ENCODE measurements around the gene AIFM2.

DNA sequence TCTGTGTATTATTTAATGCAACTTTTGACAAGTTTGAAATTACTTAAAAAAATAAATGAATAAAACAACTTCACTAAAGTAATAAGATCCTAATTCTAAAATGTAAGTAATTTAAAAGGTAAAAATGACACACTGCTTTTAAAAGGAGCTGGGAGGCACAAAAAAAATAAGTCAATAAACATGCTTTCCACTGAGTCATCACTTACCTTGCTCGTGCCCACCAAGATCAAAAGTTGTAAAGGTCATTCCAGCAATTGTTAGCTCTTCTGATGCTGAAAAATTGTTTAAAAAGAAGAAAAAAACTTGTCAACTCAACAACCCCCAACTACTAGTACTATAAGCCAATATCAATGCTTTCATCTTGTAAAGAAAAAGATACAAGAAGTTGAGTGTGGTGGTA is 28.2 kb upstream of the AIFM2 start:
- TF ChIP-seq, protein P1, sequence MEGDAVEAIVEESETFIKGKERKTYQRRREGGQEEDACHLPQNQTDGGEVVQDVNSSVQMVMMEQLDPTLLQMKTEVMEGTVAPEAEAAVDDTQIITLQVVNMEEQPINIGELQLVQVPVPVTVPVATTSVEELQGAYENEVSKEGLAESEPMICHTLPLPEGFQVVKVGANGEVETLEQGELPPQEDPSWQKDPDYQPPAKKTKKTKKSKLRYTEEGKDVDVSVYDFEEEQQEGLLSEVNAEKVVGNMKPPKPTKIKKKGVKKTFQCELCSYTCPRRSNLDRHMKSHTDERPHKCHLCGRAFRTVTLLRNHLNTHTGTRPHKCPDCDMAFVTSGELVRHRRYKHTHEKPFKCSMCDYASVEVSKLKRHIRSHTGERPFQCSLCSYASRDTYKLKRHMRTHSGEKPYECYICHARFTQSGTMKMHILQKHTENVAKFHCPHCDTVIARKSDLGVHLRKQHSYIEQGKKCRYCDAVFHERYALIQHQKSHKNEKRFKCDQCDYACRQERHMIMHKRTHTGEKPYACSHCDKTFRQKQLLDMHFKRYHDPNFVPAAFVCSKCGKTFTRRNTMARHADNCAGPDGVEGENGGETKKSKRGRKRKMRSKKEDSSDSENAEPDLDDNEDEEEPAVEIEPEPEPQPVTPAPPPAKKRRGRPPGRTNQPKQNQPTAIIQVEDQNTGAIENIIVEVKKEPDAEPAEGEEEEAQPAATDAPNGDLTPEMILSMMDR (IDR thresholded peaks at IDR 0.05): no peak
- TF ChIP-seq SIN3A (IDR thresholded peaks at IDR 0.05; ENCODE audit: borderline replicate concordance, insufficient read depth, low read depth, low read length): no peak

Measured in Panc1 (cell line).